H1 (cell line): Measurements from ENCODE around the gene PAQR9.

Source experiments
- CBX5 ChIP-seq: fragments of 300-800, 300-1000 bp; sonication (generic); IDR thresholded peaks from 2 replicates; pipeline ENCODE4 v1.7.1; 2016; ENCODE audit warnings: antibody characterized with exemption, low read length, low read depth
- EP300 ChIP-seq, 2 experiments: IDR thresholded peaks; 1 replicate in 1 of 2; 2 replicates in 1 of 2; pipeline ENCODE4 v1.6.1; 2011 to 2012; ENCODE audit warnings: low read depth in 2 of 2, low read length in 2 of 2, mild to moderate bottlenecking in 2 of 2, borderline replicate concordance in 1 of 2, inconsistent platforms in 1 of 2, moderate library complexity in 1 of 2
- POLR2A ChIP-seq, 2 experiments: IDR thresholded peaks; 1 replicate in 1 of 2; 2 replicates in 1 of 2; pipeline ENCODE4 v1.6.1; 2011; ENCODE audit warnings: low read depth in 2 of 2, low read length in 2 of 2, mild to moderate bottlenecking in 2 of 2; ENCODE audit errors: control extremely low read depth in 1 of 2
- POLR2AphosphoS5 ChIP-seq: IDR thresholded peaks from 2 replicates; pipeline ENCODE4 v1.6.1; 2011; ENCODE audit warnings: low read depth, low read length
- USF2 ChIP-seq: IDR thresholded peaks from 2 replicates; pipeline ENCODE4 v1.6.1; 2011; ENCODE audit warnings: low read length, improper control_type of control experiment
- TF ChIP-seq, protein P1 (sequence below), 3 experiments: IDR thresholded peaks; 1 replicate in 2 of 3; 2 replicates in 1 of 3; pipeline versions ENCODE4 v1.5.1 to v1.6.1; 2011; ENCODE audit warnings: low read length in 3 of 3, mild to moderate bottlenecking in 3 of 3, inconsistent platforms in 2 of 3, low read depth in 1 of 3, moderate library complexity in 1 of 3; ENCODE audit not compliant: insufficient read depth in 1 of 3; ENCODE audit errors: control extremely low read depth in 1 of 3
- TF ChIP-seq, protein P2 (sequence below): IDR thresholded peaks from 2 replicates; pipeline ENCODE4 v1.6.1; 2012; ENCODE audit warnings: inconsistent platforms

DNA sequence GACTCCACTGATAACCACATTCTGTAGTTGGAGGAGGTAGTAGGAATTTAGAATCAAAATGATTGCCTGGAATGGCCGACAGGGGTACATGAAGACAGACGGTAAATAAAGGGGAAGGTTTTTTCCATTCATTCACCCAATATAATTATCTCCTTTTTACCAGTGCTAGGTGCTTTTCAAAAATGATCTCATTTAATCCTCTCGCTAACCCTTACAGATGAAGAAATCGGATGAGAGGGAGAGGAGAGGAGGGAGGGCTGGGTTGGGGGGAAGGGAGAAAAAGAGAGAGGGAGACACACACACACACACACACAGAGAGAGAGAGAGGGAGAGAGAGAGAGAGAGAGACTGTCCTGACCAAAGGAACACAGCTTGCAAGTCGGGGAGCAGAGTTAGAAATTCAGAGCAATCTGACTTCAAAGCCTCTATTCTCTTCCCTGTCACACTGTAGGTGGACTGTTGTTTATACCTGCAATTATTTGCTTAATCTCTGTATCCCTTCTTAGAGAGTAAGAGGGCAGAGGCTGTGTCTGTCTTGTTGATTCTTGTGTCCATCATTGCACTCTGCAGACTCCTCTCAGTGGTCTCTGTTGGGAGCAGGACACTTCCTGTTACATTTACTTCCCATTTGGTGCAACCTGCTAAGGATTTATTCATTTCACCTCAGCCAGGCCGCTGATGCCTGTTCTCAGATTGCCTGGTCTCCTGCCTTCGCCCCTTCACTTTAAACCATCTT, 18.7 kb upstream of the PAQR9 start:
- TF ChIP-seq, protein P1, sequence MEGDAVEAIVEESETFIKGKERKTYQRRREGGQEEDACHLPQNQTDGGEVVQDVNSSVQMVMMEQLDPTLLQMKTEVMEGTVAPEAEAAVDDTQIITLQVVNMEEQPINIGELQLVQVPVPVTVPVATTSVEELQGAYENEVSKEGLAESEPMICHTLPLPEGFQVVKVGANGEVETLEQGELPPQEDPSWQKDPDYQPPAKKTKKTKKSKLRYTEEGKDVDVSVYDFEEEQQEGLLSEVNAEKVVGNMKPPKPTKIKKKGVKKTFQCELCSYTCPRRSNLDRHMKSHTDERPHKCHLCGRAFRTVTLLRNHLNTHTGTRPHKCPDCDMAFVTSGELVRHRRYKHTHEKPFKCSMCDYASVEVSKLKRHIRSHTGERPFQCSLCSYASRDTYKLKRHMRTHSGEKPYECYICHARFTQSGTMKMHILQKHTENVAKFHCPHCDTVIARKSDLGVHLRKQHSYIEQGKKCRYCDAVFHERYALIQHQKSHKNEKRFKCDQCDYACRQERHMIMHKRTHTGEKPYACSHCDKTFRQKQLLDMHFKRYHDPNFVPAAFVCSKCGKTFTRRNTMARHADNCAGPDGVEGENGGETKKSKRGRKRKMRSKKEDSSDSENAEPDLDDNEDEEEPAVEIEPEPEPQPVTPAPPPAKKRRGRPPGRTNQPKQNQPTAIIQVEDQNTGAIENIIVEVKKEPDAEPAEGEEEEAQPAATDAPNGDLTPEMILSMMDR (IDR thresholded peaks at IDR 0.05; ENCODE audit: control extremely low read depth in 1 of 3, insufficient read depth in 1 of 3, low read depth in 1 of 3, low read length in 3 of 3): peak in 1 of 3 experiments; percentile 16; a peak in 1 of 4 replicates
- TF ChIP-seq, protein P2, sequence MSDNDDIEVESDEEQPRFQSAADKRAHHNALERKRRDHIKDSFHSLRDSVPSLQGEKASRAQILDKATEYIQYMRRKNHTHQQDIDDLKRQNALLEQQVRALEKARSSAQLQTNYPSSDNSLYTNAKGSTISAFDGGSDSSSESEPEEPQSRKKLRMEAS: no peak
- no peak for TF ChIP-seq USF2
- TF ChIP-seq CBX5: no peak
- TF ChIP-seq POLR2A (IDR thresholded peaks at IDR 0.05; ENCODE audit: control extremely low read depth in 1 of 2, low read depth in 2 of 2, low read length in 2 of 2): no peak
- no peak for TF ChIP-seq EP300 (IDR thresholded peaks at IDR 0.05; ENCODE audit: borderline replicate concordance in 1 of 2, low read depth in 2 of 2, low read length in 2 of 2)
- TF ChIP-seq POLR2AphosphoS5: no peak
